Endodermal cell (in vitro differentiated cells): ENCODE measurements around the gene SORCS2. TPM values are rescaled to one million over a fixed set of nuclear protein-coding genes. Genes with fewer than 3 reads are reported as not detected.

Source experiments
- DNase-seq: peaks from one replicate; pipeline ENCODE4 v3.0.0-alpha.2; 2017
- H3K27ac ChIP-seq: 2 replicates; pipeline ENCODE4 v1.5.1; 2013; ENCODE audit warnings: mild to moderate bottlenecking, low read depth, low read length, moderate library complexity
- H3K27me3 ChIP-seq: 2 replicates; pipeline ENCODE4 v1.6.1; 2013; ENCODE audit warnings: mild to moderate bottlenecking, low read length, moderate library complexity; ENCODE audit not compliant: insufficient read depth, control insufficient read depth, poor library complexity, severe bottlenecking
- H3K36me3 ChIP-seq: 2 replicates; pipeline ENCODE4 v1.7.0; 2013; ENCODE audit warnings: mild to moderate bottlenecking, low read length, moderate library complexity; ENCODE audit not compliant: control insufficient read depth, insufficient read depth
- H3K4me1 ChIP-seq: one replicate; pipeline ENCODE4 v1.7.0; 2013; ENCODE audit warnings: low read length; ENCODE audit not compliant: control insufficient read depth, insufficient read depth
- H3K4me3 ChIP-seq: 2 replicates; pipeline ENCODE4 v1.5.1; 2013; ENCODE audit warnings: mild to moderate bottlenecking, low read length, moderate library complexity
- H3K9ac ChIP-seq: 2 replicates; pipeline ENCODE4 v1.6.1; 2013; ENCODE audit warnings: mild to moderate bottlenecking, low read length, moderate library complexity; ENCODE audit not compliant: poor library complexity, severe bottlenecking; ENCODE audit errors: extremely low read depth
- H3K9me3 ChIP-seq: 2 replicates; pipeline ENCODE4 v1.6.1; 2013; ENCODE audit warnings: mild to moderate bottlenecking, low read length, moderate library complexity; ENCODE audit not compliant: control insufficient read depth
- H3K27ac Mint-ChIP-seq: 2 replicates; pipeline ENCODE4 v1.8.0; 2020; ENCODE audit warnings: mixed read lengths
- H3K27me3 Mint-ChIP-seq: 2 replicates; pipeline ENCODE4 v1.8.0; 2021; ENCODE audit warnings: mild to moderate bottlenecking, mixed read lengths; ENCODE audit not compliant: insufficient read depth
- H3K36me3 Mint-ChIP-seq: 2 replicates; pipeline ENCODE4 v1.8.0; 2020; ENCODE audit warnings: low read depth, mixed read lengths
- H3K4me1 Mint-ChIP-seq: 2 replicates; pipeline ENCODE4 v1.8.0; 2020; ENCODE audit warnings: mixed read lengths
- H3K4me3 Mint-ChIP-seq: 2 replicates; pipeline ENCODE4 v1.8.0; 2020; ENCODE audit warnings: mild to moderate bottlenecking, moderate library complexity, mixed read lengths
- H3K9me3 Mint-ChIP-seq: 2 replicates; pipeline ENCODE4 v1.8.0; 2020; ENCODE audit warnings: mild to moderate bottlenecking, mixed read lengths
- WGBS, 2 experiments: methylation state at CpG; one replicate each; pipeline versions ENCODE4 v1.1.5 to v1.1.7; 2013; ENCODE audit warnings: missing lambda C conversion rate in 2 of 2, mixed read lengths in 1 of 2; ENCODE audit not compliant: insufficient coverage in 1 of 2, insufficient read length in 1 of 2; 5-methylcytosine and 5-hydroxymethylcytosine counted together
- total RNA-seq, 2 donors: library from RNA; stranded (reverse); fragmentation: NEBNext Ultra II Directional in 1 of 2; extraction: Animal tissue kit (Norgen Biotek cat#: 25700) in 1 of 2; gene quantifications; 2 replicates in 1 of 2; 3 replicates in 1 of 2; pipeline ENCODE4 v1.2.1, GENCODE V29; 2021
- TF ChIP-seq, protein P1 (sequence below): fragments of 200-600 bp; sonication (generic); conservative IDR thresholded peaks from 2 replicates; pipeline ENCODE4 v1.5.0; 2021; ENCODE audit warnings: antibody characterized with exemption, mild to moderate bottlenecking

Gene SORCS2
- total RNA-seq, 2 donors from 2014 or later = 1.4 to 1.9 TPM

DNA sequence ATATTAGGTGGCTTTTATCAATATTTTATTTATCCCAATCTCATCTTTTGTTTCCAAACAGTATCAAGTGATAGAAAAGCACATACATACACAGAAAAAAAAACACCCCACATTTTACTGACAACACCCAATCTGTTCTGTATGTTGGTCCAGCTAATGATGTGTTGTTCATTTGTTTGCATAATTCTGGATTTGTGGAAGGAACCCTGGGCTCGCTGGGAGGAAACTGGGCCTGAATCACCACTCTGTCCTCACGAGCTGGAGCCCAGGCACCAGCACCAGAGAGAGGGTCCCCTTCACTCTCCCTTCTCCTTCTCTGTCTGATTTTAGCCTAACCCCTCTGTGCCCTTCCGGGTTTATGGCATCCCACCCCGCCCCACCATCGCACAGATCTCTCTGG is 162.6 kb downstream of the SORCS2 start:
- Histone ChIP-seq H3K9ac (no peak overlapping the region), H3K27ac (no peak overlapping the region), H3K9me3 (no peaks in the 10 kb centered on the region), H3K27me3 (peaks cover 95% of the 10 kb centered on the region), H3K4me1 (peaks cover 4% of the 10 kb centered on the region), H3K36me3 (no peaks in the 10 kb centered on the region), H3K4me3 (no peak overlapping the region)
- H3K4me1 Mint-ChIP-seq = peaks cover 8% of the 10 kb centered on the region
- H3K27ac Mint-ChIP-seq = no peak overlapping the region
- no peaks in the 10 kb centered on the region for H3K9me3 Mint-ChIP-seq
- H3K27me3 Mint-ChIP-seq = no peaks in the 10 kb centered on the region
- H3K36me3 Mint-ChIP-seq = no peaks in the 10 kb centered on the region
- H3K4me3 Mint-ChIP-seq = no peak overlapping the region
- no peak for DNase-seq
- TF ChIP-seq, protein P1, sequence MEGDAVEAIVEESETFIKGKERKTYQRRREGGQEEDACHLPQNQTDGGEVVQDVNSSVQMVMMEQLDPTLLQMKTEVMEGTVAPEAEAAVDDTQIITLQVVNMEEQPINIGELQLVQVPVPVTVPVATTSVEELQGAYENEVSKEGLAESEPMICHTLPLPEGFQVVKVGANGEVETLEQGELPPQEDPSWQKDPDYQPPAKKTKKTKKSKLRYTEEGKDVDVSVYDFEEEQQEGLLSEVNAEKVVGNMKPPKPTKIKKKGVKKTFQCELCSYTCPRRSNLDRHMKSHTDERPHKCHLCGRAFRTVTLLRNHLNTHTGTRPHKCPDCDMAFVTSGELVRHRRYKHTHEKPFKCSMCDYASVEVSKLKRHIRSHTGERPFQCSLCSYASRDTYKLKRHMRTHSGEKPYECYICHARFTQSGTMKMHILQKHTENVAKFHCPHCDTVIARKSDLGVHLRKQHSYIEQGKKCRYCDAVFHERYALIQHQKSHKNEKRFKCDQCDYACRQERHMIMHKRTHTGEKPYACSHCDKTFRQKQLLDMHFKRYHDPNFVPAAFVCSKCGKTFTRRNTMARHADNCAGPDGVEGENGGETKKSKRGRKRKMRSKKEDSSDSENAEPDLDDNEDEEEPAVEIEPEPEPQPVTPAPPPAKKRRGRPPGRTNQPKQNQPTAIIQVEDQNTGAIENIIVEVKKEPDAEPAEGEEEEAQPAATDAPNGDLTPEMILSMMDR = no peak
- WGBS, 2 experiments = 92 to 100% methylated on average over 3 to 5 of the region's 5 CpGs

DNA sequence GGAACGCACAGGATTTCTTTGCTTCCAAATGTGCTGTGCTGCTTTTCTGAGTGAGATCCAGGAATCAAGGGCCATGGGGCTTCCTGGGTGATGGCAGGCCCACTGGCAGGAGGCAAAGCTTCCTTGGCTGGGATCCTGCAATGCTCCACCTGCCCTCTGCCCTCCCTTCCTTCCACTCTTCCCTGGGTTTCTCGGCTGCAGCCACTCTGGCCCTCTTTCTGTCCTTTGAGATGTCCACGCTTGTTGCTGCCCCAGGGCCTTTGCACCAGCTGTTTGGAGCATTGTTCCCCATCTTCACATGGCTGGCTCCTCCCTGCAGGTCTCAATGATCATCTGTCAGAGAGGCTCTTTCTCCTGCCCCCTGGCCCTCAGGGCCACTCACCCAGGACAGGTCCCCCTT is 163.5 kb downstream of the SORCS2 start:
- H3K27ac ChIP-seq = no peak overlapping the region
- TF ChIP-seq, protein P1 = no peak
- H3K27ac Mint-ChIP-seq = no peak overlapping the region
- H3K4me3 Mint-ChIP-seq = no peak overlapping the region
- H3K4me1 ChIP-seq = peaks cover 4% of the 10 kb centered on the region
- no peak overlapping the region for H3K4me3 ChIP-seq
- peaks cover 95% of the 10 kb centered on the region for H3K27me3 ChIP-seq
- H3K36me3 Mint-ChIP-seq = no peaks in the 10 kb centered on the region
- no peaks in the 10 kb centered on the region for H3K27me3 Mint-ChIP-seq
- no peak overlapping the region for H3K9ac ChIP-seq
- no peaks in the 10 kb centered on the region for H3K36me3 ChIP-seq
- H3K9me3 ChIP-seq = no peaks in the 10 kb centered on the region
- H3K4me1 Mint-ChIP-seq = peaks cover 8% of the 10 kb centered on the region
- DNase-seq = no peak
- H3K9me3 Mint-ChIP-seq = no peaks in the 10 kb centered on the region
- 92 to 100% methylated on average over 2 to 3 of the region's 3 CpGs for WGBS, 2 experiments

- Histone ChIP-seq H3K4me1 (peaks cover 4% of the 10 kb centered on the region), H3K27ac (no peak overlapping the region), H3K27me3 (peaks cover 93% of the 10 kb centered on the region), H3K36me3 (no peaks in the 10 kb centered on the region), H3K9me3 (no peaks in the 10 kb centered on the region), H3K4me3 (no peak overlapping the region), H3K9ac (no peak overlapping the region)
- Mint-ChIP-seq H3K27me3 (no peaks in the 10 kb centered on the region), H3K4me1 (peaks cover 8% of the 10 kb centered on the region), H3K4me3 (no peak overlapping the region), H3K36me3 (no peaks in the 10 kb centered on the region), H3K9me3 (no peaks in the 10 kb centered on the region), H3K27ac (no peak overlapping the region)
- DNase-seq = no peak
- TF ChIP-seq, protein P1 = no peak
- WGBS, 2 experiments = 92 to 95% methylated on average over 8 to 12 of the region's 12 CpGs
Measured at GRCh38 chr4:7356667-7357310, 164.5 kb downstream of the SORCS2 start.
